ENCODE data around the gene ARHGAP10.

The ARHGAP10 gene

GRCh38 chr4:147958057-147958456 lies 226.2 kb downstream of the ARHGAP10 start:
- FAIRE-seq: no peak

GRCh38 chr4:147958489-147959065 lies 226.7 kb downstream of the ARHGAP10 start:
- FAIRE-seq: no peak

- FAIRE-seq: no peak
Observed at GRCh38 chr4:147960971-147961370, 229.1 kb downstream of the ARHGAP10 start.

- no peak for FAIRE-seq
Observed at GRCh38 chr4:147963839-147964238, 232.0 kb downstream of the ARHGAP10 start.

- no peak for FAIRE-seq
Observed at GRCh38 chr4:147964266-147964880, 232.5 kb downstream of the ARHGAP10 start.

GRCh38 chr4:147965056-147965455 lies 233.2 kb downstream of the ARHGAP10 start:
- FAIRE-seq: no peak

GRCh38 chr4:147965873-147966272 lies 234.0 kb downstream of the ARHGAP10 start:
- FAIRE-seq: no peak

GRCh38 chr4:147968641-147969040 lies 236.8 kb downstream of the ARHGAP10 start:
- no peak for FAIRE-seq

- FAIRE-seq: no peak
Observed at GRCh38 chr4:147969573-147970385, 237.9 kb downstream of the ARHGAP10 start.

GRCh38 chr4:147971116-147971515 lies 239.2 kb downstream of the ARHGAP10 start:
- no peak for FAIRE-seq

GRCh38 chr4:147975325-147975724 lies 243.4 kb downstream of the ARHGAP10 start:
- FAIRE-seq: no peak

- FAIRE-seq: peak; percentile 89
Observed at GRCh38 chr4:147975933-147976928, 244.3 kb downstream of the ARHGAP10 start.

GRCh38 chr4:147980586-147980985 lies 248.7 kb downstream of the ARHGAP10 start:
- no peak for FAIRE-seq

GRCh38 chr4:147981305-147981704 lies 249.4 kb downstream of the ARHGAP10 start:
- no peak for FAIRE-seq

- no peak for FAIRE-seq
Observed at GRCh38 chr4:147984065-147984777, 252.3 kb downstream of the ARHGAP10 start.

GRCh38 chr4:147984778-147985138 lies 252.9 kb downstream of the ARHGAP10 start:
- FAIRE-seq: no peak

- FAIRE-seq: no peak
Observed at GRCh38 chr4:147985376-147985775, 253.5 kb downstream of the ARHGAP10 start.

GRCh38 chr4:147987252-147987651 lies 255.4 kb downstream of the ARHGAP10 start:
- no peak for FAIRE-seq

- FAIRE-seq: no peak
Observed at GRCh38 chr4:147991543-147992283, 259.8 kb downstream of the ARHGAP10 start.

GRCh38 chr4:147994076-147994475 lies 262.2 kb downstream of the ARHGAP10 start:
- no peak for FAIRE-seq
